PC-3 (cell line): ENCODE measurements around the gene GABBR2. TPM values are rescaled to one million over a fixed set of nuclear protein-coding genes. Genes with fewer than 3 reads are reported as not detected.

ENCODE experiments used
- ATAC-seq: fragments of 200-7000 bp; cut with Tn5 transposase; 2 replicates; pipeline ENCODE4 v1.9.1; 2020; ENCODE audit warnings: mild to moderate bottlenecking, moderate library complexity
- BruUV-seq: library from RNA; stranded (reverse); fragments of 400-500 nt; replicated peaks from 2 replicates; lab custom pipeline; 2021; lab: Mats Ljungman, UMichigan
- CTCF ChIA-PET: fragments of 300-600 bp; sonication (Branson Sonifier 250); formaldehyde crosslinking; loops from one replicate; lab custom pipeline; 2022; ENCODE audit warnings: antibody characterized with exemption; lab: Charles Lee
- POLR2A ChIA-PET: fragments of 300-600 bp; sonication (Branson Sonifier 250); formaldehyde crosslinking; loops from one replicate; lab custom pipeline; 2022; ENCODE audit warnings: antibody characterized with exemption; ENCODE audit not compliant: unreplicated experiment; lab: Charles Lee
- DNase-seq: peaks from one replicate; pipeline ENCODE4 v3.0.0-alpha.2; 2015
- H2AFZ ChIP-seq: fragments of 300-600 bp; sonication (generic); 2 replicates; pipeline ENCODE4 v1.6.0; 2016; ENCODE audit warnings: antibody characterized with exemption, low read length
- H3F3A ChIP-seq: fragments of 300-600 bp; sonication (generic); one replicate; pipeline ENCODE4 v1.6.0; 2017; ENCODE audit warnings: antibody characterized with exemption, low read length, control low read depth, mild to moderate bottlenecking; ENCODE audit not compliant: unreplicated experiment
- H3K27ac ChIP-seq: fragments of 300-600 bp; sonication (generic); 2 replicates; pipeline ENCODE4 v1.5.1; 2016; ENCODE audit warnings: mild to moderate bottlenecking, low read length
- H3K27me3 ChIP-seq: fragments of 300-600 bp; sonication (generic); 2 replicates; pipeline ENCODE4 v1.6.1; 2016; ENCODE audit warnings: low read length, mixed read lengths
- H3K36me3 ChIP-seq: fragments of 300-600 bp; sonication (generic); 2 replicates; pipeline ENCODE4 v1.6.1; 2016; ENCODE audit warnings: low read depth, mixed run types, low read length, mixed read lengths
- H3K4me1 ChIP-seq: fragments of 300-600 bp; sonication (generic); 2 replicates; pipeline ENCODE4 v1.5.1; 2016; ENCODE audit warnings: low read length; ENCODE audit not compliant: insufficient read depth
- H3K4me2 ChIP-seq: fragments of 300-600 bp; sonication (generic); 2 replicates; pipeline ENCODE4 v1.6.0; 2016; ENCODE audit warnings: low read length
- H3K4me3 ChIP-seq: fragments of 300-600 bp; sonication (generic); 2 replicates; pipeline ENCODE4 v1.5.1; 2016; ENCODE audit warnings: mild to moderate bottlenecking, low read length, mixed read lengths
- H3K79me2 ChIP-seq: fragments of 300-600 bp; sonication (generic); 2 replicates; pipeline ENCODE4 v1.6.1; 2017; ENCODE audit warnings: low read length, mixed read lengths
- H3K9ac ChIP-seq: fragments of 300-600 bp; sonication (generic); 2 replicates; pipeline ENCODE4 v1.6.0; 2016; ENCODE audit warnings: mild to moderate bottlenecking, low read length
- H3K9me2 ChIP-seq: fragments of 300-600 bp; sonication (generic); replicated peaks from 2 replicates; pipeline ENCODE4 v1.6.1; 2016; ENCODE audit warnings: mixed run types, low read length, mixed read lengths
- H3K9me3 ChIP-seq: fragments of 300-600 bp; sonication (generic); 2 replicates; pipeline ENCODE4 v1.6.1; 2016; ENCODE audit warnings: low read length, mixed read lengths
- H4K20me1 ChIP-seq: fragments of 300-600 bp; sonication (generic); 2 replicates; pipeline ENCODE4 v1.6.1; 2016; ENCODE audit warnings: low read length, mixed read lengths
- EZH2 ChIP-seq: fragments of 300-600 bp; sonication (generic); IDR thresholded peaks from one replicate; pipeline ENCODE4 v1.6.1; 2017; ENCODE audit warnings: antibody characterized with exemption, mild to moderate bottlenecking, low read length; ENCODE audit not compliant: unreplicated experiment
- EZH2phosphoT487 ChIP-seq: fragments of 300-600 bp; sonication (generic); IDR thresholded peaks from 2 replicates; pipeline ENCODE4 v1.6.1; 2018; ENCODE audit warnings: mild to moderate bottlenecking, antibody characterized with exemption, low read length, borderline replicate concordance
- intact Hi-C: fragments of 100-400 bp; cut with micrococcal nuclease; formaldehyde crosslinking; loops from 2 replicates; pipeline ENCODE4 v1.9.0; 2023
- total RNA-seq: library from RNA; depleted of rRNA; stranded (reverse); fragments of >200 nt; gene quantifications from 2 replicates; pipeline ENCODE4 v1.2.3, GENCODE V29; 2014
- TF ChIP-seq, protein P1 (sequence below): fragments of 300-600 bp; sonication (generic); conservative IDR thresholded peaks from 2 replicates; pipeline ENCODE4 v1.5.1; 2017; ENCODE audit warnings: antibody characterized with exemption, low read depth, mild to moderate bottlenecking, low read length

The GABBR2 gene
- total RNA-seq, 1 experiment from 2014 or later = 0.44 TPM

DNA sequence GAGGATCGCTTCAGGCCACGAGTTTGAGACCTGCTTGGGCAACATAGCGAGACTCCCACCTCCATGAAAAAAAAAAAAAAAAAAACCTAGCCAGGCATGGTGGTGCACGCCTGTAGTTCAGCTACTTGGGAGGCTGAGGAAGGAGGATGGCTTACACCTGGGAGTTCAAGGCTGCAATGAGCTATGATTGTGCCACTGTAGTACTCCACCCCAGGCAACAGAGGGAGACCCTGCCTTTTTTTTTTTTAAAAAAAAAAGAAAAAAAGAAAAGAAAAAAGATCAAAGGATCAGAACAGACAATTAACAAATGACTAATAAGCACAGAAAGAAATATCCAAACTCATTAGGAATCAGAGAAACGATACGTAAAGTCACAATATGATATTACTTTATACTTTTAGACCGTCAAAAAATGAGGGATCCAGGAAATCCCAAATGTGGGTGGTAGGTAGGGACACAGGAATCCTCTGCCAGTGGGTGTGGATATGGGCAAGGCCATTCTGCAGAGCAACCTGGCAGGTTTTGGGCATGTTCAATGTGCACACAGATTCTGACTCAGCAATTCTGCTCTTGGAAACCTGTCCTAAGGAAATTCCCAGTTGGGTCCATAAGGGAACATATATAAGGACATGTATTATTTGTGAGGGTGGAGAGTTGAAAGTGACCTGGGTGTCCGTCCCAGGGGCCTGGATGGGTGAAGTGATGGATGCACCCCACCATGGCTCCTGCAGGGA is 308.6 kb downstream of the GABBR2 start:
- H3K27me3 ChIP-seq = 0 out of 2 replicates have a peak, but pooled peaks cover 4% of the 10 kb centered on the region
- no peak overlapping the region for H3K4me3 ChIP-seq
- H3K79me2 ChIP-seq = no peaks in the 10 kb centered on the region
- DNase-seq (no peak), ATAC-seq (no peak)
- BruUV-seq = no TSS peak
- ChIA-PET POLR2A (no interaction called here), CTCF (interaction anchor here (0.6 to 0.7 kb wide), 2 partner anchors 212 to 259 kb away, joined by 3 to 8 read pairs; no protein-coding TSS in a partner anchor)
- TF ChIP-seq, protein P1, sequence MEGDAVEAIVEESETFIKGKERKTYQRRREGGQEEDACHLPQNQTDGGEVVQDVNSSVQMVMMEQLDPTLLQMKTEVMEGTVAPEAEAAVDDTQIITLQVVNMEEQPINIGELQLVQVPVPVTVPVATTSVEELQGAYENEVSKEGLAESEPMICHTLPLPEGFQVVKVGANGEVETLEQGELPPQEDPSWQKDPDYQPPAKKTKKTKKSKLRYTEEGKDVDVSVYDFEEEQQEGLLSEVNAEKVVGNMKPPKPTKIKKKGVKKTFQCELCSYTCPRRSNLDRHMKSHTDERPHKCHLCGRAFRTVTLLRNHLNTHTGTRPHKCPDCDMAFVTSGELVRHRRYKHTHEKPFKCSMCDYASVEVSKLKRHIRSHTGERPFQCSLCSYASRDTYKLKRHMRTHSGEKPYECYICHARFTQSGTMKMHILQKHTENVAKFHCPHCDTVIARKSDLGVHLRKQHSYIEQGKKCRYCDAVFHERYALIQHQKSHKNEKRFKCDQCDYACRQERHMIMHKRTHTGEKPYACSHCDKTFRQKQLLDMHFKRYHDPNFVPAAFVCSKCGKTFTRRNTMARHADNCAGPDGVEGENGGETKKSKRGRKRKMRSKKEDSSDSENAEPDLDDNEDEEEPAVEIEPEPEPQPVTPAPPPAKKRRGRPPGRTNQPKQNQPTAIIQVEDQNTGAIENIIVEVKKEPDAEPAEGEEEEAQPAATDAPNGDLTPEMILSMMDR = no peak
- TF ChIP-seq EZH2 = no peak
- no peak for TF ChIP-seq EZH2phosphoT487
- no peak overlapping the region for H3K4me2 ChIP-seq
- no peak overlapping the region for H3K9ac ChIP-seq
- no peaks in the 10 kb centered on the region for H3K4me1 ChIP-seq
- H3K36me3 ChIP-seq = no peaks in the 10 kb centered on the region
- no peaks in the 10 kb centered on the region for H4K20me1 ChIP-seq
- H3K9me3 ChIP-seq = no peaks in the 10 kb centered on the region
- H3K9me2 ChIP-seq = no peaks in the 10 kb centered on the region
- no peak overlapping the region for H2AFZ ChIP-seq
- intact Hi-C loops = no loop called here
- no peak overlapping the region for H3K27ac ChIP-seq
- H3F3A ChIP-seq = no peaks in the 10 kb centered on the region

DNA sequence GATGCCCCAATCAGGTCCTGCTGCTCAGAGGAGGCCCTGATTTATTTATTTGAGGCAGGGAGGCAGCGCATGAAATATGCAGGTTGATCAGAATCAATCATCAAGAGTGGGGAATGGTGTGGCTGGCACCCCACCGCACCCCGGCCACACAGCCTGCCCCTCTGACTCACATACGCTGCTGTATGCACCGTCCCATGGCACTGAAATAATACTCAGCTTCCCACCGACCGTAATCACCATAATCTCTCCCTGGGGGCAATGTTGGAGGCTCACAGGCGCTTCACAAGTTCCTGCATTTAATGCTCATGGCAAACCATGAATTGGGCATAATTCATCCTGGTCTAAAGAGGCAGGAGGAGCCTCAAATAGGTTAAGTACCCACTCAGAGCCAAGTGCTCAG is 312.1 kb downstream of the GABBR2 start:
- BruUV-seq = no TSS peak
- ChIA-PET POLR2A (no interaction called here), CTCF (no interaction called here)
- H4K20me1 ChIP-seq = no peaks in the 10 kb centered on the region
- no peaks in the 10 kb centered on the region for H3K79me2 ChIP-seq
- no peak overlapping the region for H3K4me2 ChIP-seq
- H3K9me2 ChIP-seq = no peaks in the 10 kb centered on the region
- H3K9ac ChIP-seq = no peak overlapping the region
- H3K27me3 ChIP-seq = 0 out of 2 replicates have a peak, but pooled peaks cover 4% of the 10 kb centered on the region
- H3F3A ChIP-seq = no peaks in the 10 kb centered on the region
- TF ChIP-seq EZH2phosphoT487 = no peak
- TF ChIP-seq, protein P1 = no peak
- no peak for TF ChIP-seq EZH2
- intact Hi-C loops = no loop called here
- no peaks in the 10 kb centered on the region for H3K4me1 ChIP-seq
- ATAC-seq (no peak), DNase-seq (no peak)
- H3K36me3 ChIP-seq = no peaks in the 10 kb centered on the region
- no peak overlapping the region for H3K27ac ChIP-seq
- no peak overlapping the region for H2AFZ ChIP-seq
- no peaks in the 10 kb centered on the region for H3K9me3 ChIP-seq
- no peak overlapping the region for H3K4me3 ChIP-seq

GRCh38 chr9:98396236-98396635 is 312.5 kb downstream of the GABBR2 start:
- ChIA-PET POLR2A (no interaction called here), CTCF (no interaction called here)
- H3K9ac ChIP-seq = no peak overlapping the region
- H3K4me3 ChIP-seq = no peak overlapping the region
- TF ChIP-seq EZH2 (no peak), EZH2phosphoT487 (no peak)
- TF ChIP-seq, protein P1 = no peak
- BruUV-seq = no TSS peak
- H2AFZ ChIP-seq = no peak overlapping the region
- DNase-seq = no peak
- no peaks in the 10 kb centered on the region for H3K9me2 ChIP-seq
- no peaks in the 10 kb centered on the region for H3K36me3 ChIP-seq
- H3F3A ChIP-seq = no peaks in the 10 kb centered on the region
- H3K79me2 ChIP-seq = no peaks in the 10 kb centered on the region
- H3K4me1 ChIP-seq = no peaks in the 10 kb centered on the region
- no peak for ATAC-seq
- H3K4me2 ChIP-seq = no peak overlapping the region
- intact Hi-C loops = no loop called here
- H3K27me3 ChIP-seq = 0 out of 2 replicates have a peak, but pooled peaks cover 4% of the 10 kb centered on the region
- H4K20me1 ChIP-seq = no peaks in the 10 kb centered on the region
- no peaks in the 10 kb centered on the region for H3K9me3 ChIP-seq
- no peak overlapping the region for H3K27ac ChIP-seq
